ENCODE measurements around the gene PAN3.

DNA sequence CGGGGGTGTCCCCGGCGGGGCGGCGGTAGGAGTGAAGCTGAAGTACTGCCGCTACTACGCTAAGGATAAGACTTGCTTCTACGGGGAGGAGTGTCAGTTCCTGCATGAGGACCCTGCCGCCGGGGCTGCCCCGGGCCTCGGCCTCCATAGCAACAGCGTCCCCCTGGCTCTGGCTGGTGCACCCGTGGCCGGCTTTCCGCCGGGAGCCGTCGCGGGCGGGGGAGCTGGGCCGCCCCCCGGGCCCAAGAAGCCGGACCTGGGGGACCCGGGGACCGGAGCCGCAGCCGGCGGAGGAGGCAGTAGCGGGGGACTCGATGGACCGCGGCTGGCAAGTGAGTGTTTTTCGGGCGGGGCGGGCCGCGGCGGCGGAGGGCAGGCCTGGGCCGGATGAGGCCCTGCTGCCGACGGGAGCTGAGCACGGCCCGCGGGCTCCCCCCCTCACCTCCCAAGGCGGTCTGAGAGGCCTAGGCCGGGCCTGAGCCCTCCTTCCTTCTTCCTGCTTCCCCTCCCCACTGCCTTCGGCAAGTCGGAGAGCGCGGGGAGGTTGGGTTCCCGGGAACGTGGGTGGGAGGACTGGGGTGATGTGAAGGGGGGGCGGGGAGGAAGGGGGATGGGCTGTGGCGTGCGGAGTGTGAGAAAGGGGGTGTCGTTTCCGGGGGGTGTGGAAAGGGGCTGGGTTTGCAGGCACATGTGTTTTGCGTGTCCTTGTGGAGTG is 568 bp downstream of the PAN3 start:
- no peak for TF ChIP-seq EZH2 (IDR thresholded peaks at IDR 0.05; ENCODE audit: borderline replicate concordance, low read length)
- TF ChIP-seq CTCF (conservative IDR thresholded peaks at IDR 0.05 in 1 of 2, IDR thresholded peaks at IDR 0.05 in 1 of 2; ENCODE audit: extremely low read depth in 1 of 2, insufficient read depth in 1 of 2, low read depth in 1 of 2, low read length in 2 of 2): no peak

Data from mammary epithelial cell (primary cell).